IMR-90 (cell line): ENCODE results near the gene IYD.
"Not testable (repeated sequence)": the region's sequence is repeated elsewhere in the genome, so short reads cannot be mapped to it uniquely, and the experiment has no call there.

Experiments used
- MAFK ChIP-seq: IDR thresholded peaks from 2 replicates; pipeline ENCODE4 v1.6.1; 2012; ENCODE audit warnings: low read depth, low read length, improper control_type of control experiment
- POLR2A ChIP-seq: IDR thresholded peaks from 2 replicates; pipeline ENCODE4 v1.6.1; 2012; ENCODE audit warnings: mild to moderate bottlenecking, low read depth, low read length
- RCOR1 ChIP-seq: IDR thresholded peaks from 2 replicates; pipeline ENCODE4 v1.6.1; 2012; ENCODE audit warnings: mild to moderate bottlenecking, low read length, improper control_type of control experiment; ENCODE audit not compliant: insufficient replicate concordance
- TF ChIP-seq, protein P1 (sequence below): conservative IDR thresholded peaks from 2 replicates; pipeline ENCODE4 v1.5.1; 2012; ENCODE audit warnings: mild to moderate bottlenecking, low read depth, low read length, improper control_type of control experiment

DNA sequence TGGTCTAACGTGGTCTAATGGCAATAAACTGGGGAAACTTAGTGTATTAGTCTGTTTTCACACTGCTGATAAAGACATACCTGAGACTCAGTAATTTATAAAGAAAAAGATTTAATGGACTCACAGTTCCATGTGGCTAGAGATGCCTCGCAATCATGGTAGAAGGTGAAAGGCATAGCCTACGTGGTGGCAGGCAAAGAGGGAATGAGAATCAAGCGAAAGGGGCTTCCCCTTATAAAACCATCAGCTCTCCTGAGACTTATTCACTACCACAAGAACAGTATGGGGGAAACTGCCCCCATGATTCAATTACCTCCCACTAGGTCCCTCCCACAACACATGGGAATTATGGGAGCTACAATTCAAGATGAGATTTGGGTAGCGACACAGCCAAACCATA is 5.5 kb downstream of the IYD start:
- TF ChIP-seq, protein P1, sequence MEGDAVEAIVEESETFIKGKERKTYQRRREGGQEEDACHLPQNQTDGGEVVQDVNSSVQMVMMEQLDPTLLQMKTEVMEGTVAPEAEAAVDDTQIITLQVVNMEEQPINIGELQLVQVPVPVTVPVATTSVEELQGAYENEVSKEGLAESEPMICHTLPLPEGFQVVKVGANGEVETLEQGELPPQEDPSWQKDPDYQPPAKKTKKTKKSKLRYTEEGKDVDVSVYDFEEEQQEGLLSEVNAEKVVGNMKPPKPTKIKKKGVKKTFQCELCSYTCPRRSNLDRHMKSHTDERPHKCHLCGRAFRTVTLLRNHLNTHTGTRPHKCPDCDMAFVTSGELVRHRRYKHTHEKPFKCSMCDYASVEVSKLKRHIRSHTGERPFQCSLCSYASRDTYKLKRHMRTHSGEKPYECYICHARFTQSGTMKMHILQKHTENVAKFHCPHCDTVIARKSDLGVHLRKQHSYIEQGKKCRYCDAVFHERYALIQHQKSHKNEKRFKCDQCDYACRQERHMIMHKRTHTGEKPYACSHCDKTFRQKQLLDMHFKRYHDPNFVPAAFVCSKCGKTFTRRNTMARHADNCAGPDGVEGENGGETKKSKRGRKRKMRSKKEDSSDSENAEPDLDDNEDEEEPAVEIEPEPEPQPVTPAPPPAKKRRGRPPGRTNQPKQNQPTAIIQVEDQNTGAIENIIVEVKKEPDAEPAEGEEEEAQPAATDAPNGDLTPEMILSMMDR, result not testable (repeated sequence)
- not testable (repeated sequence) for TF ChIP-seq RCOR1, MAFK, POLR2A
